AG04450 (cell line): ENCODE data around the gene FOXO3. TPM values are rescaled to one million over a fixed set of nuclear protein-coding genes. Genes with fewer than 3 reads are reported as not detected.

Experiments
- CTCF ChIA-PET: fragments of 300-600, 350-600 bp; formaldehyde crosslinking; extraction: SDS; loops from one replicate; lab custom pipeline; 2022; ENCODE audit warnings: antibody characterized with exemption, inconsistent platforms; lab: Charles Lee
- POLR2A ChIA-PET: fragments of 350-600 bp; formaldehyde crosslinking; extraction: SDS; loops from one replicate; lab custom pipeline; 2021; ENCODE audit warnings: antibody characterized with exemption, inconsistent platforms; lab: Yijun Ruan, JAX
- DNase-seq: peaks from one replicate; pipeline ENCODE4 v3.0.0-alpha.2; 2011; ENCODE audit warnings: low read depth, low spot score
- H3K27ac ChIP-seq: one replicate; pipeline ENCODE4 v1.5.1; 2012; ENCODE audit warnings: low read depth, low read length, control low read depth
- H3K27me3 ChIP-seq: one replicate; pipeline ENCODE4 v1.6.0; 2012; ENCODE audit warnings: low read length; ENCODE audit not compliant: control insufficient read depth, insufficient read depth
- H3K4me3 ChIP-seq: 2 replicates; pipeline ENCODE4 v1.5.1; 2011; ENCODE audit warnings: mild to moderate bottlenecking, low read depth, low read length, control low read depth
- H3K9me3 ChIP-seq: 2 replicates; pipeline ENCODE4 v1.5.1; 2012; ENCODE audit warnings: low read length; ENCODE audit not compliant: control insufficient read depth, insufficient read depth
- CTCF ChIP-seq: IDR thresholded peaks from 2 replicates; pipeline ENCODE4 v1.5.1; 2011; ENCODE audit warnings: low read depth, low read length, control low read depth, inconsistent platforms
- polyA plus RNA-seq: library from polyadenylated mRNA; depleted of rRNA; stranded (reverse); fragments of >200 nt; gene quantifications from 2 replicates; pipeline ENCODE4 v1.2.3, GENCODE V29; 2011

FOXO3 gene
- polyA plus RNA-seq, 1 experiment = 32.7 TPM

DNA sequence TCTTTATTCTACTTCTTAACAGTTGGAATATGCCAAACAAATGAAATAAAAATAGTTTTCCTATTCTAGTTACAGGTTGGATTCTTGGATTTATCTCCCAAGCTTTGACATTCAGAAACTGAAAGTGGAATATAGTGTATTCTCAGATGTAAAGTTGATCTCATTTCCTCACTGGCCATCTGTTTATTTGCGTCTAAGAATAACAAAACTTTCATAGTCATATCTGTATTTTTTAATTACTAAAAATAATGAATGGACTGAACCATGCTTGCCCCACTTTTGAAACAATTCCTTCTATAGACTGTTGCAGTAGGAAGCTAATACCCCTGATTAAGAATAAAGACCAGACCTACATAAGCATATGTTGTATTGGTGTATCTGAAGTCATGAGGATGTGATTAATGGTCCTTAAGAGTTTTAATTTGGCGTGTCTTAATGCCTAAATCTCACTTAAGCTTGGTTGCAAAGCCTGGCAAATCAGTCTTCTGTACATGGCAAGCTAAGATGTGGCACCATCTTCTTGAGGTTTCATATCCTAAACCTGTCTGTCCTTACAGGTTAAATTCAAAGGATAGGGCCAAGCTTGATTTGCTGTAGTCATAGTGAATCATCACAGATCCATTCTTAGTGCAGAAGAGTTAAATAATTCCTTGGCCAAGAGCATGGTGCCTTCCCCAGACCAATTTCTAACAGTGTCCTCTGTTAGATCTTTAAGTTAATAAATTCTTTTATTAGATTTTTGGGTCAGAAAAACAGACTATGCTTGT lies 58.9 kb downstream of the FOXO3 start:
- CTCF ChIA-PET = interaction anchor here (1.1 kb wide), 1 partner anchor 273 kb away, joined by 3 read pairs; no protein-coding TSS in a partner anchor
- no peaks in the 10 kb centered on the region for H3K9me3 ChIP-seq
- H3K4me3 ChIP-seq = no peak overlapping the region
- POLR2A ChIA-PET = no interaction called here
- no peaks in the 10 kb centered on the region for H3K27me3 ChIP-seq
- DNase-seq = no peak
- TF ChIP-seq CTCF = no peak
- no peak overlapping the region for H3K27ac ChIP-seq

DNA sequence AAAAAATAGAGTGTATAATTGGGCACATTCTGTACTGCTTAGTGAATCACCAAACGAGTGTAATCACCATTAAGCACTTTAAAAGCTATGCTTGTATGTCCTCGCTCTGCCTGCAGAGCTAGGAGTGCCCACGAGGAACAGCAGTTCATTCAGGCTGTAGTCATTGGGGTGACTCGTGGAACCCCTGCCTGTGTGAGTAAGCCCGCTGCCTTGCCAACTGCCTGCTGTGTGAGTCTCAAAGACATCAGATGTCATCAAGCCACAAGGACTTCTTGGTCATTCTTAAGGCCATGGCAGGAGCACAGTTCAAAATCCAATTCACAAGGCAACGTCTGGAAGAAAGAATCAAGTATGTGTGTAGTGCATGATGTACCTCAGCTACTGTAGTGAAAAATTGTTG lies 60.4 kb downstream of the FOXO3 start:
- Histone ChIP-seq H3K27me3 (no peaks in the 10 kb centered on the region), H3K27ac (peak overlapping the region; percentile 34), H3K9me3 (no peaks in the 10 kb centered on the region), H3K4me3 (no peak overlapping the region)
- TF ChIP-seq CTCF = no peak
- peak; percentile 21 for DNase-seq
- ChIA-PET CTCF (interaction anchor here (1.1 to 1.3 kb wide), 4 partner anchors 9 to 272 kb away, joined by 3 to 4 read pairs (median 4); no protein-coding TSS in a partner anchor), POLR2A (no interaction called here)

DNA sequence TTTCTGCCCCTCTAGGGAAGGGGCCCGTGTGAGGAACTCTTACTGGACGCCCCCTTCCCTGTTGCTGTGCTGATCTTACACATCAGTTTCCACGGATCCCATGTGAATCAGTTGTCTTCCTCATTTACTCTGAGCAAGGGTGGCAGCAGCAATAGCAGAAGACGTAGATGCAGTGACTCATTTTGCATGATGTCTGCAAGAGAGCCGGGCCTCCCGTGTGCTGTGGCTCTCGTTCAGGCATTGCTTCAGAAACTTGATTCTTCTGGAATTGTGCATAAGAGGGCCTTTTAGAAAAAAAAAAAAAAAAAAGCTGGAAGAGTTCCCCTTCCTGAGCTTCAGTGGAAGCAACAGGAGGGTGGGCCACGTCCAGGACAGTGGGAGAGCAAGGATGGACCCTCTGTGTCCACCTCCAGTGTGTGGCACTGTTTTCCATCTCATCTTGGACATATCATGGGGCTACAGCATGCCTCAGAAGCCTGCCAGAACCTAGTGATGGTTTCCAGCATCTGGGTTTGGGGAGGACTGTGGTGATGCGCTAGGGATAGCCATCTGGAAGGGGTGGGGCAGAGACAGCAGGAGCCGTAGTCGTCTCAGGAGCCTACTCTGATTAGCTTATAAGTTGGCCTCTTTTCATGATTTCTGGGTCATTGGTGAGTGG lies 62.1 kb downstream of the FOXO3 start:
- TF ChIP-seq CTCF = 0 out of 2 replicates have a peak, but pooled peaks have one; percentile 18
- Histone ChIP-seq H3K4me3 (peak overlapping the region; percentile 25; the same call in 1 of the 2 replicates), H3K9me3 (no peaks in the 10 kb centered on the region), H3K27me3 (no peaks in the 10 kb centered on the region), H3K27ac (peak overlapping the region; percentile 93)
- ChIA-PET CTCF (interaction anchor here (0.6 to 0.9 kb wide), 3 partner anchors 50 to 1325 kb away, joined by 3 to 4 read pairs (median 4); no protein-coding TSS in a partner anchor), POLR2A (interaction anchor here (0.5 to 1.0 kb wide), 5 partner anchors 29 to 283 kb away, joined by 3 to 4 read pairs (median 4); no protein-coding TSS in a partner anchor)
- peak; percentile 79 for DNase-seq

GRCh38 chr6:108623995-108624394 lies 63.3 kb downstream of the FOXO3 start:
- Histone ChIP-seq H3K4me3 (no peak overlapping the region), H3K27ac (no peak overlapping the region), H3K9me3 (no peaks in the 10 kb centered on the region), H3K27me3 (no peaks in the 10 kb centered on the region)
- ChIA-PET POLR2A (no interaction called here), CTCF (interaction anchor here (0.7 kb wide), 1 partner anchor 937 kb away, joined by 4 read pairs; no protein-coding TSS in a partner anchor)
- DNase-seq = no peak
- no peak for TF ChIP-seq CTCF
